ENCODE measurements around the gene FOXF1.

FOXF1 gene

DNA sequence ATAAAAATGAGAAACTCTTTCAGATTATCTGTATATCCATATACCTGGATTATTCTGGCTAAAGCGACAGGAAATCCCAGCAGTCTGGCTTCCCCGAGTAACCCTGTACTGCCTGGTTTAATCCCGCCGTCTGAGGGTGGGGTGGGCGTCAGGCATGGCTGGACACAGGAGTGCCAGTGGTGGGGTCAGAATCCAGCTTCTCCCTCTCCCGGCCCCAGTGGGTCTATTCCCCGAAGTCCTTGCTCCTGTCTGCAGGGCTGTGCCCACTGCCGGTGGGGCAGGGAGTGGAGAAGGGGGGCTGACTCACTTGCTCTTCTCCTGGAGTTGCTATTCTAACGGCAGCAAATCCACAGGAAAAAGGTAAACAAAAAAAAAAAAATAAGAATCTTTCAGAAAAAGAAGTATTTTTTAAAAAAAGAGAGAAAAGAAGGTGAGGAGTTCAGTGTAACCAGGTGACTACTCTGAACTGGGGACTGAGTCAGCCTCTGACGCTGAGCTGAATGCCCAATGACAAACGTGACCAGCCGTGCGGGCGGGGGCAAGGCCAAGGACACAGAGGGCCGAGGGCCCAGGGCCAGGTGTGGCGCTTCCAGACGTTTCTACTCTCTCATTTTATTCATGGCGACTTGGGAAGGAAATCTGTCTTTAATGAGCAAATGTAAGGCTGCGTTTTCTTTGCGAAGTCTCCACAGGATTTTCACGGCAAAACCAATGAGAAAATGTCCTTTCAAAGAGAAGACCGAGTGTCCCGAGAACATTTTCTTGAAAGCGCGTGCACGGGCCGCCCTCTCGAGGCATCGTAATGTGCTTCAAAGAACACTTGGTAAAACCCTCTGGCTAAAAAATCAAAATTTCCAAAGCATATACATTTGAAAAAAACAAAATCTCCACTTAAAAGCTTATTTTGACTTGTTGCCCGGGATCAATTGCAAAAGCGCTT lies 20.2 kb downstream of the FOXF1 start:
- TF ChIP-seq, protein P1, sequence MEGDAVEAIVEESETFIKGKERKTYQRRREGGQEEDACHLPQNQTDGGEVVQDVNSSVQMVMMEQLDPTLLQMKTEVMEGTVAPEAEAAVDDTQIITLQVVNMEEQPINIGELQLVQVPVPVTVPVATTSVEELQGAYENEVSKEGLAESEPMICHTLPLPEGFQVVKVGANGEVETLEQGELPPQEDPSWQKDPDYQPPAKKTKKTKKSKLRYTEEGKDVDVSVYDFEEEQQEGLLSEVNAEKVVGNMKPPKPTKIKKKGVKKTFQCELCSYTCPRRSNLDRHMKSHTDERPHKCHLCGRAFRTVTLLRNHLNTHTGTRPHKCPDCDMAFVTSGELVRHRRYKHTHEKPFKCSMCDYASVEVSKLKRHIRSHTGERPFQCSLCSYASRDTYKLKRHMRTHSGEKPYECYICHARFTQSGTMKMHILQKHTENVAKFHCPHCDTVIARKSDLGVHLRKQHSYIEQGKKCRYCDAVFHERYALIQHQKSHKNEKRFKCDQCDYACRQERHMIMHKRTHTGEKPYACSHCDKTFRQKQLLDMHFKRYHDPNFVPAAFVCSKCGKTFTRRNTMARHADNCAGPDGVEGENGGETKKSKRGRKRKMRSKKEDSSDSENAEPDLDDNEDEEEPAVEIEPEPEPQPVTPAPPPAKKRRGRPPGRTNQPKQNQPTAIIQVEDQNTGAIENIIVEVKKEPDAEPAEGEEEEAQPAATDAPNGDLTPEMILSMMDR (IDR thresholded peaks at IDR 0.05; ENCODE audit: insufficient read depth, low read depth, low read length, missing control alignments) = no peak
- no peak for DNase-seq (ENCODE audit: low read depth)
- no peak overlapping the region for H3K4me3 ChIP-seq (ENCODE audit: low read length)

DNA sequence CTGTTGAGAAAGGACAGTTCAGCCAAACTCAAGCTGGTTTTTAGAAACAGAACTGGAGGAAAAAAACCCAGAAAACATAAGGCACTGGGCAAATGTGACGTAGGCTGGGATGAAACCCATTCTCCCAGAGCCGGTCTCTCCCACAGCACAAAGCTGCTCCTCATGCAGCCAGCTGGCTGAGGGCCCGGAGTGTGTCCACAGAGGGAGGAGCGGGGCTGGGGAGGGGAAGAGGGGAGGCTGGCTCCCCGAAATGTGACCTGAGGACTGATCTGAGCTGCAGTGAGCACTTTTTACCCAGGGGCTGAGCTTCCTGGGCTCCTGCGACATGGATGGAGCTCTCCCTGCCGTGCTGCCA lies 20.8 kb downstream of the FOXF1 start:
- H3K4me3 ChIP-seq (ENCODE audit: low read length) = no peak overlapping the region
- TF ChIP-seq, protein P1 (IDR thresholded peaks at IDR 0.05; ENCODE audit: insufficient read depth, low read depth, low read length, missing control alignments) = no peak
- no peak for DNase-seq (ENCODE audit: low read depth)

DNA sequence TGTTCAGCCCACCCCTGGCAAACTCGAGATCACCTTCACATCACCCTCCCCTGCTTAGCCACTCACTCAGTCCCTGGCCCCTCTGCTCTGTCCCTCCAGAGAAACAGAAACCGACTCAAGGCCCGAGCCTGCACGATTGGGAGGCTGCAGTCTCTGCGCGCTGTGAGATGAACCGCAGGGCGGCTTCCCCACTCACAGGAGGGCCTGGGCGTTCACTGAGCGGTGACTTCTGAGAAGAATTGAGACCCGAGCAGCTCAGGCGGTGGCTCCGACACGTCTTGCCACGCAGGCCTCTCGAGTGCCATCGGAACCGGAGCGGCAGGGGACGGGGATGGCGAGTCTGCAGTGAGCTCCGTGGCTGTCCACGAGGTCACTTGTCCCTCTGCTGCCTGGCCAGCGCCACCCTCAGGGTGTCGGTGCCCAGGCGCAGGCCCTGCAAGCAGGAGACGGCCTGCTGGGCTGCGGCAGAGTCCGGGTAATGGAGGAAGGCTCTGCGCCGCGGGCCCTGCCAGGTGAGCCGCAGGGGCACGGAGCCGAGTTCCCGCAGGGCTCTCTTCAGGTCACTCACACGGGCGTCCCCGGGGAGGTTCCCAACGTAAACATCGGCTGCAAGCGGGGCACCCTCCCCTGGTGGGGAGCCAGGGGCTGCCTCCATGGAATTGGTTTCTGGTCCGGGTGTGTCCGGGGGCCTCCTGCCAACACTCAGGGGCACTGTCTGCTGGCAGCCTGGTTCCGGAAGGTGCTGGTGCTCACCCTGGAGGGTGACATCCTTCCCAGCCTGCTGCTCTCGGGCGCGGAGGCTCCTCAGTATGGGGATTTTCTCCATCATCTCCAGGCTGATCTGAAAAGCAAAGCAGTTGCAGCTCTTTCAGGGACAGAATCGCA lies 21.6 kb downstream of the FOXF1 start:
- H3K4me3 ChIP-seq (ENCODE audit: low read length) = no peak overlapping the region
- TF ChIP-seq, protein P1 (IDR thresholded peaks at IDR 0.05; ENCODE audit: insufficient read depth, low read depth, low read length, missing control alignments) = no peak

DNA sequence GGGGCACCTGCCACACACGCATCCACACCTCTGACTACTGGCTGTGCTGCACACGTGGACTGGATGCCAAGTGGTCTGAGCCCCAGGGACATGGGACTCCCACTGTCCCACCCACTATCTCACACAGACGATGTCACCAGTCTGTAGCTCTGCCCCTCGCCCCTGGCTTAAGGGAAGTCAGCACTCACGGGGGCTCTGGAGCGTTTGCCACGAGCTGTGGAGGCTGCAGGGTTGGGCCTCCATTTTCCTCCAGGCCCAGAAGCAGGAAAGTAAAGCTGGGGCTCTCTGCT lies 22.1 kb downstream of the FOXF1 start:
- no peak overlapping the region for H3K4me3 ChIP-seq (ENCODE audit: low read length)
- no peak for DNase-seq (ENCODE audit: low read depth)
- TF ChIP-seq, protein P1 (IDR thresholded peaks at IDR 0.05; ENCODE audit: insufficient read depth, low read depth, low read length, missing control alignments) = no peak

More for the DNA sequence above, 21.6 kb downstream of the FOXF1 start:
- no peak for DNase-seq (ENCODE audit: low read depth)

DNA sequence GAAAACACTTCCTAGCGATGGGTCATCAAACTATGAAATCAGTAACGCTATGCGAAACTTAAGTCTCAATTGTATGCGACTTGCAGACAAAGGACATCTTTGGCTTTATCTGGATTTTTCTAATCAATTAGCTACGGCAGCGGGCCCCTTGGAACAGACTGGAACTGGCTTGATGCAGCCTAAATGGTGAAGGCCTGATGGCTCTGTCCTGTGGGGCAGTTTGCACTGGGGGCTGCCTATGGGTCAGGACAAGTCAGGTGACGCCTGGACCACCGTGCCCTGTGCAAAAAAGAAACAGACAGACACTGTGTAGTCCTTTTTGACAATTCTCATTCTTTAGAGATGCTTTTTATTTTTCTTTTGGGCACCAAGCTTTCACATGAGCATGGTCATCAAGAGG lies 22.7 kb downstream of the FOXF1 start:
- TF ChIP-seq, protein P1 (IDR thresholded peaks at IDR 0.05; ENCODE audit: insufficient read depth, low read depth, low read length, missing control alignments) = no peak
- DNase-seq (ENCODE audit: low read depth) = no peak
- no peak overlapping the region for H3K4me3 ChIP-seq (ENCODE audit: low read length)

DNA sequence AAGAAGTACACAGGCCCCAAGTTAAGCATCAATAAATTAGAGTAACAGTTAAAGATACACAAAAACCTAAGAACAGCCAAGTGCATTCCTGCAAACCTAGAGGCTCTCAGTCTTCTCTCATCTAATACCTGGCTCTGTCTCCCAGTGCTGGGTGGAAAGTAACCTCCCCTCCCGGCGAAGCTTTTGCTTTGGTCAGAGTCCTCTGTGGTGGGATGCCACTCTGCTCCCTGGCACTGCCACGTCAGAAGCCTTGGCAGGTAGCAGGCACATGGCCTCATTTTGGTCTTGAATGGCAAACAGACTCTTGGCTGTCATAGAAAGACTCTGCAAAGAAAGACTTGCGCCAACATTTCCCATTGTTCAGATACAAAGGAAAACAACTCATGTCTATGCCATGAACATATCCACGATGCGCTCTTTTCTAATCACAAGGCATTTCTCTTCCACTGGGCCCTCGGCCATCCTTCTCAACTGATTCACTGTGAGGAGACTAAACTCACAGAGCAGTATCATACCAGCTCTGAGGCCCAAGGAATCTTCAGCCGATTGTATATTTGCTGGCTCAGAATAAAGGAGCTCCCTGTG lies 23.5 kb downstream of the FOXF1 start:
- H3K4me3 ChIP-seq (ENCODE audit: low read length) = no peak overlapping the region
- TF ChIP-seq, protein P1 (IDR thresholded peaks at IDR 0.05; ENCODE audit: insufficient read depth, low read depth, low read length, missing control alignments) = no peak
- DNase-seq (ENCODE audit: low read depth) = no peak
